ENCODE data around the gene TRIM54. TPM values are rescaled to one million over a fixed set of nuclear protein-coding genes. Genes with fewer than 3 reads are reported as not detected.
A peak's percentile ranks its signal among the peaks of the same experiment; 100 is the strongest.
"Not testable (repeated sequence)": the region's sequence is repeated elsewhere in the genome, so short reads cannot be mapped to it uniquely, and the experiment has no call there.

TRIM54 gene
- total RNA-seq, 4 donors from 2014 or later = 0.22 to 1.6 (median 0.54) TPM; not detected in 1

GRCh38 chr2:27336173-27336572 is 53.9 kb downstream of the TRIM54 start:
- H3K4me1 ChIP-seq = no peaks in the 10 kb centered on the region
- WGBS, 2 donors = 98% methylated on average over 7 of the region's 7 CpGs
- intact Hi-C loops (cut with DNase I) = no loop called here
- no peaks in the 10 kb centered on the region for H3K9me3 ChIP-seq
- H3K27me3 ChIP-seq = no peaks in the 10 kb centered on the region
- no peak overlapping the region for H3K27ac ChIP-seq
- DNase-seq = no peak
- no peak overlapping the region for H3K4me3 ChIP-seq (replicated peaks in 1 of 3)
- H3K36me3 ChIP-seq = peaks cover 59 to 60% of the 10 kb centered on the region in 2 donors
- TF ChIP-seq POLR2A (IDR thresholded peaks at IDR 0.05) = no peak
- TF ChIP-seq CTCF (IDR thresholded peaks at IDR 0.05) = no peak

- H3K9me3 ChIP-seq = no peaks in the 10 kb centered on the region
- no peak overlapping the region for H3K4me3 ChIP-seq (replicated peaks in 1 of 3)
- intact Hi-C loops (cut with DNase I) = no loop called here
- peak overlapping the region in 1 of 3 donors; percentile 21 for H3K27ac ChIP-seq
- H3K4me1 ChIP-seq = peaks cover 14 to 29% of the 10 kb centered on the region in 2 donors
- no peaks in the 10 kb centered on the region for H3K27me3 ChIP-seq
- peaks cover 1 to 5% of the 10 kb centered on the region in 2 donors for H3K36me3 ChIP-seq
- TF ChIP-seq CTCF (IDR thresholded peaks at IDR 0.05) (no peak), POLR2A (IDR thresholded peaks at IDR 0.05) (no peak)
- WGBS, 2 donors = 92 to 100% methylated on average over 2 of the region's 2 CpGs
- DNase-seq = no peak
Measured at GRCh38 chr2:27347641-27348040, 65.4 kb downstream of the TRIM54 start.

GRCh38 chr2:27350106-27350693 is 68.0 kb downstream of the TRIM54 start:
- no peaks in the 10 kb centered on the region for H3K27me3 ChIP-seq
- H3K9me3 ChIP-seq = no peaks in the 10 kb centered on the region
- DNase-seq = no peak
- H3K4me1 ChIP-seq = peaks cover 27 to 49% of the 10 kb centered on the region in 2 donors
- H3K4me3 ChIP-seq (replicated peaks in 1 of 3) = no peak overlapping the region
- H3K36me3 ChIP-seq = no peaks in the 10 kb centered on the region
- 61 to 74% methylated on average over 7 of the region's 7 CpGs for WGBS, 2 donors
- intact Hi-C loops (cut with DNase I) = no loop called here
- peak overlapping the region in 2 of 3 donors; percentile 16 to 26 for H3K27ac ChIP-seq
- TF ChIP-seq POLR2A (IDR thresholded peaks at IDR 0.05) = no peak
- TF ChIP-seq CTCF (IDR thresholded peaks at IDR 0.05) = no peak

GRCh38 chr2:27351802-27352598 is 69.8 kb downstream of the TRIM54 start:
- TF ChIP-seq POLR2A (IDR thresholded peaks at IDR 0.05) = no peak
- TF ChIP-seq CTCF (IDR thresholded peaks at IDR 0.05) = no peak
- Histone ChIP-seq H3K36me3 (no peaks in the 10 kb centered on the region), H3K4me1 (peaks cover 22 to 47% of the 10 kb centered on the region in 2 donors), H3K27me3 (no peaks in the 10 kb centered on the region), H3K4me3 (replicated peaks in 1 of 3) (no peak overlapping the region), H3K9me3 (no peaks in the 10 kb centered on the region), H3K27ac (no peak overlapping the region)
- 89 to 90% methylated on average over 6 of the region's 6 CpGs for WGBS, 2 donors
- intact Hi-C loops (cut with DNase I) = no loop called here
- no peak for DNase-seq

GRCh38 chr2:27353386-27353761 is 71.1 kb downstream of the TRIM54 start:
- DNase-seq; H3K27ac ChIP-seq; H3K36me3 ChIP-seq; H3K9me3 ChIP-seq; H3K4me3 ChIP-seq (replicated peaks in 1 of 3); intact Hi-C loops (cut with DNase I); H3K27me3 ChIP-seq: not testable (repeated sequence)
- H3K4me1 ChIP-seq = peaks cover 22 to 39% of the 10 kb centered on the region in 2 donors
- WGBS, 2 donors = 95 to 100% methylated on average over 5 of the region's 5 CpGs

Data from thyroid gland (tissue), 4 donors.